ENCODE data around the gene TMEM214. TPM values are rescaled to one million over a fixed set of nuclear protein-coding genes. Genes with fewer than 3 reads are reported as not detected.

TMEM214 gene
- total and polyA plus RNA-seq, 2 donors from 2014 or later: 50.5 to 74.8 TPM

DNA sequence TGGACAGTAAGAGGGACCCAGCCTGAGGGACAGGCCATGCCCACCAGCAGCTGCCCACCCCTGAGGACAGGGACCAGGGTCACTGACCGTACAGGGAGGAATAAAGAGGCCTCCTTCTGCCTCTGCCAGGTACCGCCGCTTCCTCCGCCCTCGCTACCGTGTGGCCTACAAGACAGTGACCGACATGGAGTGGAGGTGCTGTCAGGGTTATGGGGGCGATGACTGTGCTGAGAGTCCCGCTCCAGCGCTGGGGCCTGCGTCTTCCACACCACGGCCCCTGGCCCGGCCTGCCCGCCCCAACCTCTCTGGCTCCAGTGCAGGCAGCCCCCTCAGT is 47.8 kb downstream of the TMEM214 start:
- peak in 1 of 5 donors; percentile 79 for DNase-seq
- no peaks in the 10 kb centered on the region for H3K36me3 ChIP-seq (ENCODE audit: control insufficient read depth in 2 of 3, insufficient read depth in 3 of 3, low read length in 3 of 3)
- FAIRE-seq: no peak
- H3K9ac ChIP-seq (ENCODE audit: low read length in 3 of 3): peak overlapping the region in 1 of 3 donors; percentile 5
- TF ChIP-seq, protein P1, sequence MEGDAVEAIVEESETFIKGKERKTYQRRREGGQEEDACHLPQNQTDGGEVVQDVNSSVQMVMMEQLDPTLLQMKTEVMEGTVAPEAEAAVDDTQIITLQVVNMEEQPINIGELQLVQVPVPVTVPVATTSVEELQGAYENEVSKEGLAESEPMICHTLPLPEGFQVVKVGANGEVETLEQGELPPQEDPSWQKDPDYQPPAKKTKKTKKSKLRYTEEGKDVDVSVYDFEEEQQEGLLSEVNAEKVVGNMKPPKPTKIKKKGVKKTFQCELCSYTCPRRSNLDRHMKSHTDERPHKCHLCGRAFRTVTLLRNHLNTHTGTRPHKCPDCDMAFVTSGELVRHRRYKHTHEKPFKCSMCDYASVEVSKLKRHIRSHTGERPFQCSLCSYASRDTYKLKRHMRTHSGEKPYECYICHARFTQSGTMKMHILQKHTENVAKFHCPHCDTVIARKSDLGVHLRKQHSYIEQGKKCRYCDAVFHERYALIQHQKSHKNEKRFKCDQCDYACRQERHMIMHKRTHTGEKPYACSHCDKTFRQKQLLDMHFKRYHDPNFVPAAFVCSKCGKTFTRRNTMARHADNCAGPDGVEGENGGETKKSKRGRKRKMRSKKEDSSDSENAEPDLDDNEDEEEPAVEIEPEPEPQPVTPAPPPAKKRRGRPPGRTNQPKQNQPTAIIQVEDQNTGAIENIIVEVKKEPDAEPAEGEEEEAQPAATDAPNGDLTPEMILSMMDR (IDR thresholded peaks at IDR 0.05; ENCODE audit: borderline replicate concordance, extremely low read depth, insufficient read depth): no peak
- H3K4me3 ChIP-seq (ENCODE audit: low read length in 3 of 3): peak overlapping the region in 2 of 3 donors; percentile 12 to 55
- H3K4me1 ChIP-seq (ENCODE audit: control insufficient read depth in 2 of 3, insufficient read depth in 2 of 3, low read depth in 1 of 3, low read length in 3 of 3): peaks cover 4 to 18% (median 5%) of the 10 kb centered on the region in 3 donors
- intact Hi-C loops (cut with DNase I): no loop called here
- H3K27me3 ChIP-seq (ENCODE audit: control insufficient read depth, insufficient read depth, low read length): no peaks in the 10 kb centered on the region
- H3K27ac ChIP-seq (ENCODE audit: low read depth in 2 of 2, low read length in 2 of 2): peak overlapping the region in 1 of 2 donors; percentile 23
- no peaks in the 10 kb centered on the region for H3K9me3 ChIP-seq (ENCODE audit: control insufficient read depth in 2 of 3, insufficient read depth in 1 of 3, low read length in 3 of 3)

DNA sequence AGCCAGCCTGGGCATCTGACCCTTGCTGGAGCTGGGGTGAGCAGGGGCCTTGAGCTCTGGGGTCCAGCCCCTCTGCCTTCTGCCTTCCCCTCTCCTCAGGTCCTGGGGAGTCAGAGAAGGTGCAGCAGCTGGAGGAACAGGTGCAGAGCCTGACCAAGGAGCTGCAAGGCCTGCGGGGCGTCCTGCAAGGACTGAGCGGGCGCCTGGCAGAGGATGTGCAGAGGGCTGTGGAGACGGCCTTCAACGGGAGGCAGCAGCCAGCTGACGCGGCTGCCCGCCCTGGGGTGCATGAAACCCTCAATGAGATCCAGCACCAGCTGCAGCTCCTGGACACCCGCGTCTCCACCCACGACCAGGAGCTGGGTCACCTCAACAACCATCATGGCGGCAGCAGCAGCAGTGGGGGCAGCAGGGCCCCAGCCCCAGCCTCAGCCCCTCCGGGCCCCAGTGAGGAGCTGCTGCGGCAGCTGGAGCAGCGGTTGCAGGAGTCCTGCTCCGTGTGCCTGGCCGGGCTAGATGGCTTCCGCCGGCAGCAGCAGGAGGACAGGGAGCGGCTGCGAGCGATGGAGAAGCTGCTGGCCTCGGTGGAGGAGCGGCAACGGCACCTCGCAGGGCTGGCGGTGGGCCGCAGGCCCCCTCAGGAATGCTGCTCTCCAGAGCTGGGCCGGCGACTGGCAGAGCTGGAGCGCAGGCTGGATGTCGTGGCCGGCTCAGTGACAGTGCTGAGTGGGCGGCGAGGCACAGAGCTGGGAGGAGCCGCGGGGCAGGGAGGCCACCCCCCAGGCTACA is 49.4 kb downstream of the TMEM214 start:
- TF ChIP-seq, protein P1 (IDR thresholded peaks at IDR 0.05; ENCODE audit: borderline replicate concordance, extremely low read depth, insufficient read depth): no peak
- H3K4me1 ChIP-seq (ENCODE audit: control insufficient read depth in 2 of 3, insufficient read depth in 2 of 3, low read depth in 1 of 3, low read length in 3 of 3): peaks cover 0 to 19% (median 5%) of the 10 kb centered on the region in 3 donors
- FAIRE-seq: no peak
- no peaks in the 10 kb centered on the region for H3K9me3 ChIP-seq (ENCODE audit: control insufficient read depth in 2 of 3, insufficient read depth in 1 of 3, low read length in 3 of 3)
- no peak overlapping the region for H3K9ac ChIP-seq (ENCODE audit: low read length in 3 of 3)
- intact Hi-C loops (cut with DNase I): no loop called here
- H3K36me3 ChIP-seq (ENCODE audit: control insufficient read depth in 2 of 3, insufficient read depth in 3 of 3, low read length in 3 of 3): no peaks in the 10 kb centered on the region
- DNase-seq: peak in 1 of 5 donors; percentile 70
- no peak overlapping the region for H3K4me3 ChIP-seq (ENCODE audit: low read length in 3 of 3)
- H3K27me3 ChIP-seq (ENCODE audit: control insufficient read depth, insufficient read depth, low read length): no peaks in the 10 kb centered on the region
- H3K27ac ChIP-seq (ENCODE audit: low read depth in 2 of 2, low read length in 2 of 2): no peak overlapping the region

DNA sequence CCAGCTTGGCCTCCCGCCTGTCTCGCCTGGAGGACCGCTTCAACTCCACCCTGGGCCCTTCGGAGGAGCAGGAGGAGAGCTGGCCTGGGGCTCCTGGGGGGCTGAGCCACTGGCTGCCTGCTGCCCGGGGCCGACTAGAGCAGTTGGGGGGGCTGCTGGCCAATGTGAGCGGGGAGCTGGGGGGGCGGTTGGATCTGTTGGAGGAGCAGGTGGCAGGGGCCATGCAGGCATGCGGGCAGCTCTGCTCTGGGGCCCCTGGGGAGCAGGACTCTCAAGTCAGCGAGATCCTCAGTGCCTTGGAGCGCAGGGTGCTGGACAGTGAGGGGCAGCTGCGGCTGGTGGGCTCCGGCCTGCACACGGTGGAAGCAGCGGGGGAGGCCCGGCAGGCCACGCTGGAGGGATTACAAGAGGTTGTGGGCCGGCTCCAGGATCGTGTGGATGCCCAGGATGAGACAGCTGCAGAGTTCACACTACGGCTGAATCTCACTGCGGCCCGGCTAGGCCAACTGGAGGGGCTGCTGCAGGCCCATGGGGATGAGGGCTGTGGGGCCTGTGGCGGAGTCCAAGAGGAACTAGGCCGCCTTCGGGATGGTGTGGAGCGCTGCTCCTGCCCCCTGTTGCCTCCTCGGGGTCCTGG is 50.1 kb downstream of the TMEM214 start:
- Histone ChIP-seq H3K9me3 (ENCODE audit: control insufficient read depth in 2 of 3, insufficient read depth in 1 of 3, low read length in 3 of 3) (no peaks in the 10 kb centered on the region), H3K9ac (ENCODE audit: low read length in 3 of 3) (no peak overlapping the region), H3K4me3 (ENCODE audit: low read length in 3 of 3) (no peak overlapping the region), H3K27ac (ENCODE audit: low read depth in 2 of 2, low read length in 2 of 2) (no peak overlapping the region), H3K36me3 (ENCODE audit: control insufficient read depth in 2 of 3, insufficient read depth in 3 of 3, low read length in 3 of 3) (no peaks in the 10 kb centered on the region), H3K4me1 (ENCODE audit: control insufficient read depth in 2 of 3, insufficient read depth in 2 of 3, low read depth in 1 of 3, low read length in 3 of 3) (peaks cover 0 to 19% (median 5%) of the 10 kb centered on the region in 3 donors), H3K27me3 (ENCODE audit: control insufficient read depth, insufficient read depth, low read length) (no peaks in the 10 kb centered on the region)
- intact Hi-C loops (cut with DNase I): no loop called here
- TF ChIP-seq, protein P1 (IDR thresholded peaks at IDR 0.05; ENCODE audit: borderline replicate concordance, extremely low read depth, insufficient read depth): no peak
- FAIRE-seq (no peak), DNase-seq (peak in 1 of 5 donors; percentile 80)
